ENCODE data around the gene SAP25.

GRCh38 chr7:100538654-100539435 lies 34.9 kb downstream of the SAP25 start, which contains the start of gene AGFG2:
- TF ChIP-seq CTCF (IDR thresholded peaks at IDR 0.05; ENCODE audit: low read depth, low read length, missing input control) (no peak), ZBTB33 (IDR thresholded peaks at IDR 0.05) (peak; percentile 90), MAX (IDR thresholded peaks at IDR 0.05) (peak; percentile 87), REST (IDR thresholded peaks at IDR 0.05) (peak; percentile 86), GABPA (IDR thresholded peaks at IDR 0.05 in 1 of 2, conservative IDR thresholded peaks at IDR 0.05 in 1 of 2) (no peak), SP1 (IDR thresholded peaks at IDR 0.05) (peak; percentile 99), JUND (IDR thresholded peaks at IDR 0.05) (peak; percentile 29 to 33), EGR1 (IDR thresholded peaks at IDR 0.05; ENCODE audit: low read depth in 2 of 2) (no peak)
